Measurements from ENCODE around the gene GRIK4. TPM values are rescaled to one million over a fixed set of nuclear protein-coding genes. Genes with fewer than 3 reads are reported as not detected.

The GRIK4 gene
- total RNA-seq, 2 experiments from 2014 or later: not detected

DNA sequence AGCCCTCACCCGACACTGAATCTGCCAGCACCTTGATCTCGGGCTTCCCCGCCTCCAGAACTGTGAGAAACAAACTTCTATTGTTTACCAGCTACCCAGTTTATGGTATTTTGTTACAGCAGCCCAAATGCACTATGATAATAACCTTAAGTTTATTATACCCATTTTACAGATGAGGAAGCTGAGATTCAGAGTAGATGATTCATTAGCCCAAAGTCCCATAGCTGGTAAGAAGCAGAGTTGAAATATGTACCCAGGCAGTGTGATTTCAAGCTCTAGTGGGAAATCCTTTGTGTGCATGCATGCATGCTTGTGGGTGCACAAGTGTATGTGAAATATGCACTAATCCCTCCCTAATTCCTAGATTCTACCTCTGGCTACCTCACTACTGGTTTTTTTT is 7.9 kb downstream of the GRIK4 start:
- no peaks in the 10 kb centered on the region for H3K36me3 Mint-ChIP-seq (ENCODE audit: low read depth)
- DNase-seq (no peak), ATAC-seq (ENCODE audit: poor library complexity) (no peak)
- peaks cover 2 to 20% of the 10 kb centered on the region in 2 experiments for H3K27me3 ChIP-seq (ENCODE audit: control insufficient read depth in 1 of 2, insufficient read depth in 2 of 2, low read length in 2 of 2)
- ChIA-PET POLR2A (no interaction called here), CTCF (no interaction called here)
- no peak overlapping the region for H3K27ac ChIP-seq (ENCODE audit: low read depth in 1 of 2, low read length in 2 of 2)
- H3K4me1 ChIP-seq (ENCODE audit: insufficient read depth, low read length): no peaks in the 10 kb centered on the region
- no peaks in the 10 kb centered on the region for H3K36me3 ChIP-seq (ENCODE audit: insufficient read depth, low read length)
- H3K27ac Mint-ChIP-seq: no peak overlapping the region
- H3K9me3 ChIP-seq (ENCODE audit: control insufficient read depth in 1 of 2, insufficient read depth in 1 of 2, low read length in 2 of 2): no peaks in the 10 kb centered on the region
- H3K4me1 Mint-ChIP-seq (ENCODE audit: low read depth): no peaks in the 10 kb centered on the region
- intact Hi-C loops (cut with DNase I, micrococcal nuclease): no loop called here
- TF ChIP-seq, protein P1, sequence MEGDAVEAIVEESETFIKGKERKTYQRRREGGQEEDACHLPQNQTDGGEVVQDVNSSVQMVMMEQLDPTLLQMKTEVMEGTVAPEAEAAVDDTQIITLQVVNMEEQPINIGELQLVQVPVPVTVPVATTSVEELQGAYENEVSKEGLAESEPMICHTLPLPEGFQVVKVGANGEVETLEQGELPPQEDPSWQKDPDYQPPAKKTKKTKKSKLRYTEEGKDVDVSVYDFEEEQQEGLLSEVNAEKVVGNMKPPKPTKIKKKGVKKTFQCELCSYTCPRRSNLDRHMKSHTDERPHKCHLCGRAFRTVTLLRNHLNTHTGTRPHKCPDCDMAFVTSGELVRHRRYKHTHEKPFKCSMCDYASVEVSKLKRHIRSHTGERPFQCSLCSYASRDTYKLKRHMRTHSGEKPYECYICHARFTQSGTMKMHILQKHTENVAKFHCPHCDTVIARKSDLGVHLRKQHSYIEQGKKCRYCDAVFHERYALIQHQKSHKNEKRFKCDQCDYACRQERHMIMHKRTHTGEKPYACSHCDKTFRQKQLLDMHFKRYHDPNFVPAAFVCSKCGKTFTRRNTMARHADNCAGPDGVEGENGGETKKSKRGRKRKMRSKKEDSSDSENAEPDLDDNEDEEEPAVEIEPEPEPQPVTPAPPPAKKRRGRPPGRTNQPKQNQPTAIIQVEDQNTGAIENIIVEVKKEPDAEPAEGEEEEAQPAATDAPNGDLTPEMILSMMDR (IDR thresholded peaks at IDR 0.05): no peak
- no peak overlapping the region for H3K4me3 ChIP-seq (ENCODE audit: low read length)
- peaks cover 58% of the 10 kb centered on the region for H3K27me3 Mint-ChIP-seq
- H3K9me3 Mint-ChIP-seq: no peaks in the 10 kb centered on the region
- H3K4me3 Mint-ChIP-seq: no peak overlapping the region

DNA sequence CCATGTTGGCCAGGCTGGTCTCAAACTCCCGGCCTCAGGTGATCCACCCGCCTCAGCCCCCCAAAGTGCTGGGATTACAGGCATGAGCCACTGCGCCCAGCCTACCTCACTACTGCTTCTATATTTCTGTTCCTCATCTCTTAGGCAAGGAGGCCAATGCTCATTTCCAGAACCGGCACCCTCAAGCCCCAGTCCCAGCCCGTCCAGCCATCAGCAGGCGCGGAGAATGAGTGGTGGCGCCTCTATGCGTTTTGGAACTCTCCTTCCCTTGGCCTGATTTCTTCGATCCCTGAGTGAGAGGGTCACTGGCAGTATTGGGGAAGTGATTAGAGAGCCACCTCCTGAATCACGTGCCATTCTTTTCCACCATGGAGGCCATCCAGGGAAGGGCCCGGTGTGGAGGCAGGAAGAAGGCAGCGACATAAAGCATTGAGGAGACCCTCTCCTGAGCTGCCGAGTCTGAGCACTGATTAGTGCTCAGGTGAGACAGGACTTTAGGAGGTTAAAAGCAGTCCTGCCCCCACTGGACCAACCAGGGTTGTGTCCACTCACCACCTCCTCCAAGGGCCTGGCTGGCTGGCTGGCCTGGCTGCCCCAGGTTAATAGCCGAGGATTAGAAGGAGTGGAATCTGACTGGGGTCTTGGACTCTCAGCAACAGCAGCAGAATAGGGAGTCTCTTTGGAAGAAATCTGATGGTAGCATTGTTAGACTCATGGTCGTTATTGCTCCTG is 8.7 kb downstream of the GRIK4 start:
- ChIA-PET CTCF (no interaction called here), POLR2A (no interaction called here)
- no peaks in the 10 kb centered on the region for H3K9me3 Mint-ChIP-seq
- no peak for ATAC-seq (ENCODE audit: poor library complexity)
- no peaks in the 10 kb centered on the region for H3K9me3 ChIP-seq (ENCODE audit: control insufficient read depth in 1 of 2, insufficient read depth in 1 of 2, low read length in 2 of 2)
- TF ChIP-seq, protein P1 (IDR thresholded peaks at IDR 0.05): no peak
- H3K4me1 Mint-ChIP-seq (ENCODE audit: low read depth): no peaks in the 10 kb centered on the region
- no peak overlapping the region for H3K4me3 Mint-ChIP-seq
- intact Hi-C loops (cut with DNase I, micrococcal nuclease): no loop called here
- no peaks in the 10 kb centered on the region for H3K4me1 ChIP-seq (ENCODE audit: insufficient read depth, low read length)
- DNase-seq: no peak
- H3K36me3 Mint-ChIP-seq (ENCODE audit: low read depth): no peaks in the 10 kb centered on the region
- H3K27ac Mint-ChIP-seq: no peak overlapping the region
- peaks cover 58% of the 10 kb centered on the region for H3K27me3 Mint-ChIP-seq
- H3K27ac ChIP-seq (ENCODE audit: low read depth in 1 of 2, low read length in 2 of 2): no peak overlapping the region
- no peak overlapping the region for H3K4me3 ChIP-seq (ENCODE audit: low read length)
- peaks cover 2 to 17% of the 10 kb centered on the region in 2 experiments for H3K27me3 ChIP-seq (ENCODE audit: control insufficient read depth in 1 of 2, insufficient read depth in 2 of 2, low read length in 2 of 2)
- H3K36me3 ChIP-seq (ENCODE audit: insufficient read depth, low read length): no peaks in the 10 kb centered on the region

DNA sequence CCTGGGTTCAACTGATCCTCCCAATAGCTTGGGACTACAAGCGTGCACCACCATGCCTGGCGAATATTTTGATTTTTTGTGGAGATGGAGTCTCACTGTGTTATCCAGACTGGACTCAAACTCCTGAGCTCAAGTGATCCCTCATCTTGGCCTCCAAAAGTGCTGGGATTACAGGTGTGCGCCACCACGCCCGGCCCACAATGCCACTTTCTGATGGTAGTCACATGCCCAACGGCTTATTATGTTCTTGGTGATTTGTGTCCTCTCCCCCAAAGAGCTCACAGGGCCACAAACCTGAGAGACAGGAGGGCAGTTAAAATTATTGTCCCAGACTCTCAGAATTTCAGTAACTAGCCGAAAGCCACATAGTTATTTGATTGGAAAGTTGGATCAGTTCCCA is 9.6 kb downstream of the GRIK4 start:
- Histone ChIP-seq H3K4me1 (ENCODE audit: insufficient read depth, low read length) (no peaks in the 10 kb centered on the region), H3K9me3 (ENCODE audit: control insufficient read depth in 1 of 2, insufficient read depth in 1 of 2, low read length in 2 of 2) (no peaks in the 10 kb centered on the region), H3K36me3 (ENCODE audit: insufficient read depth, low read length) (no peaks in the 10 kb centered on the region), H3K27me3 (ENCODE audit: control insufficient read depth in 1 of 2, insufficient read depth in 2 of 2, low read length in 2 of 2) (peaks cover 5 to 11% of the 10 kb centered on the region in 2 experiments), H3K4me3 (ENCODE audit: low read length) (no peak overlapping the region), H3K27ac (ENCODE audit: low read depth in 1 of 2, low read length in 2 of 2) (no peak overlapping the region)
- Mint-ChIP-seq H3K9me3 (no peaks in the 10 kb centered on the region), H3K27me3 (peaks cover 58% of the 10 kb centered on the region), H3K4me3 (no peak overlapping the region), H3K36me3 (ENCODE audit: low read depth) (no peaks in the 10 kb centered on the region), H3K4me1 (ENCODE audit: low read depth) (no peaks in the 10 kb centered on the region), H3K27ac (no peak overlapping the region)
- ChIA-PET CTCF (no interaction called here), POLR2A (no interaction called here)
- TF ChIP-seq, protein P1 (IDR thresholded peaks at IDR 0.05): no peak
- ATAC-seq (ENCODE audit: poor library complexity) (no peak), DNase-seq (no peak)
- intact Hi-C loops (cut with DNase I, micrococcal nuclease): no loop called here

Measured in CD4-positive, alpha-beta T cell (primary cell).